HG02943 (cell line): Measurements from ENCODE around the gene AKR1B1.

ENCODE experiments used
- ATAC-seq: cut with Tn5 transposase; IDR thresholded peaks from one replicate; pipeline ENCODE4 v1.9.1; 2021; ENCODE audit warnings: mild to moderate bottlenecking, low read depth, moderate library complexity; ENCODE audit not compliant: unreplicated experiment

AKR1B1 gene

DNA sequence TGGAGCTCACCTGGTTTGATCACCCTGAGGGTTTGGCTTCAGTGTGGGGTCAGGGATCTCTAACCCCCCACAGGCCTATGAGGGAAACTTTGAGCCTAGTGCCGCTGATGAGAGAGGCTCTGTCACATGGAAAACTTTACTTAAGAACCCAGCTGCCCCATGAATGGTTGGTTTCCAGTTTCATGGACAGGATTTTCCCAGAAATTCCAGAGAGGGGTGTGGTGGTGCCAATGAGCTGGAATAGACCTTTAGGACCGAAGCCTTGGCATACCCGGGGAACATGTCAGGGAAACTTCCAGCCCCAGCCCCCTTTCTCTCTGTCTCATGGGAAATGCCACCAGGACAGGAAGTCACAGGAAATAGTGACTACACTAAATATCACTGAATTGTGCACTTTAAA lies 36.9 kb downstream of the AKR1B1 start:
- no peak for ATAC-seq

DNA sequence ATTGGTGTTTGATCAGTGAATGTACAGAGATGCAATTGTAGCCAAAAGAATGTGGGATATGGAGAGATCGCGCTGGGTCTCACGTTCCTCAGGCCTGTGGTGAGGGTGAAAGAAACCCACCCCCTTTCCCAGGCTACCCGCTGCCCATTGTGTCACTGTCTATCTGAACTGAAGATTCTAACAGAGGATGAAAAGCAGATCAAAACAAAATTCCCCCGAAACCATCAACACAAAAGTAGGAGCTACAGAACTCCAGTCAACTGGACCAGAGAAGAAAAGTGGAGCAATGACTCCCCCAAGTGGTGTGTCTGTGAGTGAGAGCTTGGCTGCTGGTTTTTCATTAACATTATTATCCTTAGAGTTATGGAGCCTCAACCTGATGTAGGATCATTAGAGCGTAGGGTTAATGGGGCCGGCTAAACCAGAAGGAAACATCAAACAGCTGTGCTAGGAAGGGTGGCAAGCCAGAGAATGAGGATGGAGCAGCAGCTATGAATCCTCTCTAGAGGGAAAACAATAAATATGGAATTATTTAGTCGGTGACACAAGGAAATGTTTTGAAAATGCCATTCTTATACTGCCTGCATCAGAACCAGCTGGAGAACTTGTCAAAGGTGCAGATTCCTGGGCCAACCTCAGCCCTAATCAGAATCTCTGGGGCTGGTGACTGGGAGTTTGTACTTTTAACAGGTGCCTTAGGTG lies 38.3 kb downstream of the AKR1B1 start:
- ATAC-seq = no peak

DNA sequence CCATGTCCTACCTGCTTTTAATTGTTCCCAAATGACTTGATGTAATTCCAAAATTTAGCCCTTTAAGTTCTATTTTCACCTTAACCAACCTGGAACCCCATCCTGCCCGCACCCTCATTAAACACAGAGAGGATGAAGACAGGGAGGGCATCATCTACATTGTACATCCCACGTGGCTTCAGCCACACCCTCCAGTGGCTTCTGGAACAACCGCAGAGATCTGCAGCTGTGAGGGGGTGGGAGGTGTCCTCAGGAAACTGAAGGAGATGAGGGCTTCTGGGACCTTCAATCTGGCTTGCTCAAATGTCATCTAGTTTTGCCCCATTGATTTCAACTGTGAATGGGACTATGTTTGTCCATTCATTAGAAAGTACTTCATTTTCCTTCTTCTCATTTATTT lies 39.0 kb downstream of the AKR1B1 start:
- no peak for ATAC-seq

DNA sequence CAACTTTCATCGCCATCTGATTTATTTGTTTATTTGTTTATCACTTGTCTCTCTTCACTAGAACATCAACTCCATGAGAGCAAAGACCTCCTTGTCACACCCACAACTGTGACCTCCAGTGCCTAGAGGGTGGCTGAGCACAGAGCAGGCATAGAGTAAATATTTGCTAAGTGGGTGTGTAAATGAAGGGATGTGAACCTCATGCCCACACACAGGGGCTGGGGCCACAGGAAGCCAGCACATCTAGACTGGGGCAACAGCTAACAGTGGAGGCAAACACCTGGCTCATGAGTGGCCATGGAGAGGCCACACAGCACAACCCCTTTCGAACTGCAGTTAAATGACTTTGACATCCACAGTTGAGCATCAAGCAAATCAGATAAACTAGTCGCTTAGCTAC lies 39.8 kb downstream of the AKR1B1 start:
- ATAC-seq = no peak

DNA sequence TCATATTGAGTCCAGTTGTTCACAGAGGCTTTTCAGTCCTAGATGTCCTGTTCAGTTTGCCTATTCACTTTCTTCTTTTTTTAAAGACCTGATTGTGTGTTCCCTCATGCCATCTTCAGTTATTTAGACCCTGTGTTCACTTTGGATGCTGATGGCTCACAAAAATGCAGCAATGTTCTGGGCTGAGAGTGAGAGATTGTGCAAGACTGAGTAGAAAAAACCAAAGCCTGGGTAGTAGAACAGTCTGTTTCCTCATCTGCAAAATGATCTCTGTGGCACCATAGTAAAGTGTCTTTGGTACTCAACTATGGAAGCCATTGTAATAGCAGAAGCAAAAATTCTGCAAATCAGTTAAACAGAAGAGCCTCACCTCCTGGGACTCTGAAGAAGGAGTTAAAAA lies 43.2 kb downstream of the AKR1B1 start:
- ATAC-seq = no peak

DNA sequence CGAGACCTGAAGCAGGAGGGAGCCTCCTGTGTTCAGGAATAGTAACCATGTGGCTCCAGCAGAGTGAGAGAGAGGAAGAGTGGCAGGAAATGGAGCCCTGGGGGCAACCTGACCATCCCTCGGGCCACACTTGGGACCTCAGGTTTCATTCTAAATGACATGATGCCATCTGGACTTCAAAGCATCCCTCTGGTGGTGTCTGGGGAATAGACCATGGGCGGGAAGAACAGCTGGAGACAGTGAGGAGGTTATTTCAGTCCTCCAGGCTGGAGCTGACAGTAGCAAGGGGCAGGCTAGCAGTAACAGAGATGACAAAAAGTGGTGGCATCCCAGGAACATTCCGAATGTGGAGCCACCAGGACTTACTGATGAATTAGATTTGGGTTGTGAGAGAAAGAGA lies 44.8 kb downstream of the AKR1B1 start:
- ATAC-seq = no peak

DNA sequence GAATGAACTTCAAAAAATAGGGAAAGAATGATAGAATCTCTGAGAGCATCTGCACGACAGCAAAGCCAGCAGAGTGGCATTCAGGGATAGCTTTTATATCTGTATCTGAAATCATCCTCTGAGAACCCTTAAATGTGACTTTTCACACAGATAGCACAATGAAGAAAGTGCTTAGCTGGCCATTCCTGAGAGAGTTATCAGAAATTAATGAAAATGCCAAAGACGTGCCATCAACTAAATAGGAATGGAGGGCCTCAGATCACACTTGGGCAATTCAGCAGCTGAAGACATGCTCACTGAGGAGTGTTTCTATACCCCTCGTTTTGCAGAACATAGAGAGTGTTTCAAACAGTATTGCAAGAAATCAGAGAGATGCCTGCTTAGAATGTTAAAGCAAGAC lies 51.6 kb downstream of the AKR1B1 start:
- no peak for ATAC-seq

DNA sequence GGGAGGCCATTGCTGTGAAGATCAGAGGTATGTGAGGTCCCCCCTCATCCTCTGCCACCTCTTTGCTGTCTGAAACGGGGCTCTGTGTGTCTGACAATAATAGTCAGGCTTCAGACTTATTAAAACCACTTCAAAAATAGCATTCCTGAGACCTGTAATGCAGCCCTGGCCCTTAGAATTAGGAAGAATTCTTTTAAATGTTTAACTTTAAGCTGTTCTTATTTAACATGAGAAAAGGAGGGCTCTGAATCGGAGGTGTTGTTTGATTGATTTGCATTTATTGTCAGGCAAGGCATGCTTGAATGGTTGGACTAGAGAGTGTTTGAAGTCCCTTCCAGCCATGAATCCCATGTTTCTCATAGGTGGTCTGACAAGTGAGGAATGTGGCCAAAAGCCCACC lies 52.5 kb downstream of the AKR1B1 start:
- no peak for ATAC-seq

DNA sequence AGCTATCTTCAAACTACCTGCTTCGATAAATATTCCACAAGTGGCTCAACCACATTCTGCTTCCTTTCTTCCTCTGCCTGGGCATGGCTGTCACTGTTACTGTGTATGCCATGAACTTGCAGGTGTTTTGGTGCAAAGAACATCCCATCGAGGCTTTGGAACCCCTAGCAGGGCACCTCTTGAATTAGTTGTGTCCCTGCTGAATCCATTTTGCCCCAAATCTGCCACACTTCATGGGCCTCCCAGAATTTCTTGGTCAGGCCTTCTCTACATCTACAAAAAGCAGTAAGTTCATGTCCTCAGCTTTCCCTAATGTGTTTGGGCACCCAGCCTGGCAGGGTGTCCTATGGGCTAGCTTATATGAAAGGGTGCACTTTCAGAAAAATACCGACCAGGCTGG lies 53.6 kb downstream of the AKR1B1 start:
- ATAC-seq = no peak

DNA sequence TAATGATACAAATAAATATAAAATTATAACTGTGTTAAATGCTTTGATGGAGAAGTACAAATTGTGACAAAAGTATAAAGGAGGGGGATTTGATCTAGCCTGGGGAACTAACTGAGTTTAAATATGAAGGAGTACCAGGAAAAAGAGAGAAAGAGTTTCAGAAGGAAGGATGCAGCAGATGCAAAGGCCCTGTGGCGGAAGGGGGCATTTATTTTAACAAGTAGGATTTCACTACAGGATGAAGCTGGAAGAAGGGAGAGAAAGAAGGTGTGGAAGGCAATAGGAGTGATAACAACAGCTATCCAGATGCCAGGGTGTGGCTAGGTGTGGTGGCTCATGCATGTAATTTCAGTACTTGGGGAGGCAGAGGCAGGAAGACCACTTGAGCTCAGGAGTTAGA lies 55.8 kb downstream of the AKR1B1 start:
- ATAC-seq = no peak

DNA sequence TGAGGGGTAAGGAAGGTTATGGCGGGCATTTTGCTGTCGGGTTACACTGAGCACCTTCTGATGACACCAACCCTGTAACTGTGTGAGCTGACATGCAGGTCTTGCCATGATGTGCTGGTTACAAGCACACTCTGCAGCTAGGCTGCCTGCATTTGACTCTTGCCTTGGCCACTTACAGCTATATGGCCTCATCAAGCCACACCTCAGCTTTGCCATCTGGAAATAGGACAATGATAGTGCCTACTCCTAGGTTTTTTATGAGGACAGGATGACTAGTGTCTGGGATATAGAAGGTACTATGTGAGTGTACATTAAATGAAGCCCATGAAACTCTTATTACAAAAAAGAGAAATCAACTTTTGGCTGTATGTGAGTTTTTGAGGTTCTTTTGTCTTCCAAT lies 58.0 kb downstream of the AKR1B1 start:
- no peak for ATAC-seq

DNA sequence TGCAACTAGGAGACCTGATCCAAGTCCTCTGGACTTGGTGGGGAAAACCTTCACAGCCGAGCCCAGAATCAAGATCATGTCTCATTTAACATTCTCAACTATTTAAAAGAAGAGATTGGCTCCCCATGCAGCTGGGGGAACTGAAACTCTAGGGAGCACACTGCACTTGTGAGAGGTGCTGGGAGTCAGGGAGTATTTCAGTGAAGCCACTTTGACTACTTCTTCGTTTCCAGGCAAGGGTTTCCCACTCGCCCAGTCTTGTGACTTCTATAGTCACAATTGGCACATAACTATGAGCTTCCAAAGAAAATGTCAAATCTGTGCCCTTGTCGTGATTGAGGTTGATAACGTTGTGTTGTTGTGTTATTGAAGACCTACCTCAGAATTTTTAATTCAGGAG lies 62.9 kb downstream of the AKR1B1 start:
- no peak for ATAC-seq

DNA sequence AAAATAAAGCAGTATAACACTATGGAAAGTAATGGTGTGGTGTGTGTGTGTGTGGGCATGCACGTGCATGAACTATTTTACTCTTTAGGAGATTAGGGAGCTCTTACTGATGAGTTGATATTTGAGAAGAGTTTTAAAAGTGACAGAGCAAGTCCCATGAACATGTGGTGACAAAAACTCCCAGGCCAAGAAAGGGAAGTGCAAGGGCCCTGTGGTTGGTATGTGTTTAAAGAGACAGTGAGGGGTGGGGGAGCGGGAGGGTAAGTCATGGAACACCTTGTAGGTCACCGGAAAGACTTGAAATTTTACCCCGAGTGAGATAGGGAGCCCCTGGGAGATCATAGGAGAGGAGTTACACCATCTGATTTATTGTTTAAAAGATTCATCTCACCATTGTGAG lies 63.3 kb downstream of the AKR1B1 start:
- no peak for ATAC-seq

DNA sequence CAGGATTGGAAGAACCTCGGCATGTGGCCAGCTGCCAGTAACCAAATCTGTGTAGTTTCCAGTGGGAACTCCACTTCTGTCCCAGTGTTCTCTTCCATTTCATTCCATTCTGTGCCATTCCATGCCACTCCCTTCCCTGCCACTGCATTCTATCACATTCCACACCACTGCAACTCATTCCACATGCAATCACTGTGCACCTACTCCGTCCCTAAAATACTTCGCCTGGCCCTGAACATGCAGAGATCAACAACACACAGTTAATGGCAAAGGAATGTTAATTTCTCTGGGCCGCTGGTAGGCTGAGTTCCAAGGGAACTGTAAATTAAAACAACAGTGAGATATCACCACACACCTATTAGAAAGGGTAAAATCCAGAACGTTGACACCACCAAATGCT lies 64.8 kb downstream of the AKR1B1 start:
- ATAC-seq = no peak
